Osteocyte (in vitro differentiated cells): Measurements from ENCODE around the gene SOCS7. TPM values are rescaled to one million over a fixed set of nuclear protein-coding genes. Genes with fewer than 3 reads are reported as not detected.
A peak's percentile ranks its signal among the peaks of the same experiment; 100 is the strongest.

ENCODE experiments used
- DNase-seq: peaks from one replicate; pipeline ENCODE4 v3.0.0; 2021; ENCODE audit warnings: mixed read lengths; ENCODE audit not compliant: unreplicated experiment; ENCODE audit errors: extremely low spot score
- H3K27ac Mint-ChIP-seq: one replicate; pipeline ENCODE4 v1.8.0; 2021; ENCODE audit warnings: mild to moderate bottlenecking, mixed read lengths; ENCODE audit not compliant: unreplicated experiment
- H3K27me3 Mint-ChIP-seq: one replicate; pipeline ENCODE4 v1.8.0; 2021; ENCODE audit warnings: mixed read lengths; ENCODE audit not compliant: unreplicated experiment
- H3K36me3 Mint-ChIP-seq: one replicate; pipeline ENCODE4 v1.8.0; 2021; ENCODE audit warnings: mixed read lengths; ENCODE audit not compliant: unreplicated experiment
- H3K4me1 Mint-ChIP-seq: one replicate; pipeline ENCODE4 v1.8.0; 2021; ENCODE audit warnings: mixed read lengths; ENCODE audit not compliant: unreplicated experiment
- H3K4me3 Mint-ChIP-seq: one replicate; pipeline ENCODE4 v1.8.0; 2021; ENCODE audit warnings: mild to moderate bottlenecking, moderate library complexity, mixed read lengths; ENCODE audit not compliant: unreplicated experiment
- H3K9me3 Mint-ChIP-seq: one replicate; pipeline ENCODE4 v1.8.0; 2021; ENCODE audit warnings: mixed read lengths; ENCODE audit not compliant: unreplicated experiment
- total RNA-seq: library from RNA; stranded (reverse); gene quantifications from 2 replicates; pipeline ENCODE4 v1.2.1, GENCODE V29; 2021
- TF ChIP-seq, protein P1 (sequence below): fragments of 200-600 bp; sonication (generic); IDR thresholded peaks from 2 replicates; pipeline ENCODE4 v1.5.0; 2021; ENCODE audit warnings: antibody characterized with exemption, mild to moderate bottlenecking, moderate library complexity

SOCS7 gene
- total RNA-seq, 1 donor from 2014 or later = 19.1 TPM

DNA sequence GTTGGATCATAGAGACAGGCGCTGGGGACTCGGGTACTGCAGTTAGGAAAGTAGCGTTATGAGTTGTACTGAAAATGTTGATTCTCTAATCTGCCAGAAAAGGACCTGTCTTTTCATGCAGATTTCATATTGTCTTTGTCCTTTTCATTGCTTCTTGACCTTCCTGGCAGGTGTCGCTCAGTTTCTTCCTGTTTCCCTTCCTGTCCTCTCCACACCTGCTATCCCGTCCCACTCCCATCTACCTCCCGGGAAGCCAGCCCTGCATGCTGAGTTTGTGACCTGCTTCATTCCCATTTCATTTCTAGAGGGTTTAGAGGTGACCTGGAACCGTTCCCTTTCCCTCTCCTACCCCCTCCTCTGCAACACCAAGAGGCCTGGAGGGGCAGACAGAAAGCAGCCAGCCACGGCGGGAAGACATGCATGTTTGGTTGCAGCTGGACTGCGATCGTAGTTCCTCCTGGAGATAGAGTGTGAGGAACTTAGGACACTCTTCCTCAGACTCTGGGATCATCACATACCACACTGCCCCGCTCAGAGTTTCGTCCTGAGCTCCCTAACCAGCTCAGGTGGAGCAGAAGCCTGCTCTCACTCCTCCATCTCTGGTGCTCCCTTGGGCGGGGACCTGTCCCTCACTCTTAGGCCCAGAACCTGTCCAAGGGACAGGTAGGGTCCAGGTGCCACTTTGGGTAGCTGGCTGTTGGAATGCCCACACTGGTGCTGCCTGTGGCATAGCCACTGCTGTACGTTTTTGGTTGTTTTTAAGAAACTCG is 52.7 kb downstream of the SOCS7 start:
- H3K27me3 Mint-ChIP-seq = no peaks in the 10 kb centered on the region
- H3K36me3 Mint-ChIP-seq = peaks cover 21% of the 10 kb centered on the region
- no peak for DNase-seq
- TF ChIP-seq, protein P1, sequence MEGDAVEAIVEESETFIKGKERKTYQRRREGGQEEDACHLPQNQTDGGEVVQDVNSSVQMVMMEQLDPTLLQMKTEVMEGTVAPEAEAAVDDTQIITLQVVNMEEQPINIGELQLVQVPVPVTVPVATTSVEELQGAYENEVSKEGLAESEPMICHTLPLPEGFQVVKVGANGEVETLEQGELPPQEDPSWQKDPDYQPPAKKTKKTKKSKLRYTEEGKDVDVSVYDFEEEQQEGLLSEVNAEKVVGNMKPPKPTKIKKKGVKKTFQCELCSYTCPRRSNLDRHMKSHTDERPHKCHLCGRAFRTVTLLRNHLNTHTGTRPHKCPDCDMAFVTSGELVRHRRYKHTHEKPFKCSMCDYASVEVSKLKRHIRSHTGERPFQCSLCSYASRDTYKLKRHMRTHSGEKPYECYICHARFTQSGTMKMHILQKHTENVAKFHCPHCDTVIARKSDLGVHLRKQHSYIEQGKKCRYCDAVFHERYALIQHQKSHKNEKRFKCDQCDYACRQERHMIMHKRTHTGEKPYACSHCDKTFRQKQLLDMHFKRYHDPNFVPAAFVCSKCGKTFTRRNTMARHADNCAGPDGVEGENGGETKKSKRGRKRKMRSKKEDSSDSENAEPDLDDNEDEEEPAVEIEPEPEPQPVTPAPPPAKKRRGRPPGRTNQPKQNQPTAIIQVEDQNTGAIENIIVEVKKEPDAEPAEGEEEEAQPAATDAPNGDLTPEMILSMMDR = no peak
- peaks cover 4% of the 10 kb centered on the region for H3K4me1 Mint-ChIP-seq
- H3K9me3 Mint-ChIP-seq = no peaks in the 10 kb centered on the region
- no peak overlapping the region for H3K4me3 Mint-ChIP-seq
- no peak overlapping the region for H3K27ac Mint-ChIP-seq

DNA sequence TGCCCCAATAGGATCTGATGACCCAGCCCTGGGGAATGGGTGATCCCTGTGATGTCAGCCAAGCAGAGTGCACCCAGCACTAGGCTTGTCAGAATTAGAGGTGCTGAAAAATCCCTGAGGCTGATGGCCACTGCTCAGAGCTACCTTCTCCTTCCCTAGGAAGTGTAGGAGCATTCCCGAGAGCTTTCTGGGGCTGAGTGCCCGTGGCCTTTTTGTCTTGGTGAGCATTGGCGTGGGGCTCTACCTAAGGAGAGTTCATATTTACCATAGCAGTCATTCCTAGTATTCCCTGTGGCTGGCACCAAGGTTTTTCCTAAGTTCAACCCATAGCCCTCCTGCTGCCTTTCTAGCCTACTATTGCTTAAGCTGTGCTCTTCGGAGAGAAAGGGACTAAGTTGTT is 54.0 kb downstream of the SOCS7 start:
- Mint-ChIP-seq H3K9me3 (no peaks in the 10 kb centered on the region), H3K36me3 (peaks cover 8% of the 10 kb centered on the region), H3K4me3 (no peak overlapping the region), H3K4me1 (peaks cover 4% of the 10 kb centered on the region), H3K27ac (no peak overlapping the region), H3K27me3 (no peaks in the 10 kb centered on the region)
- DNase-seq = no peak
- TF ChIP-seq, protein P1 = no peak

DNA sequence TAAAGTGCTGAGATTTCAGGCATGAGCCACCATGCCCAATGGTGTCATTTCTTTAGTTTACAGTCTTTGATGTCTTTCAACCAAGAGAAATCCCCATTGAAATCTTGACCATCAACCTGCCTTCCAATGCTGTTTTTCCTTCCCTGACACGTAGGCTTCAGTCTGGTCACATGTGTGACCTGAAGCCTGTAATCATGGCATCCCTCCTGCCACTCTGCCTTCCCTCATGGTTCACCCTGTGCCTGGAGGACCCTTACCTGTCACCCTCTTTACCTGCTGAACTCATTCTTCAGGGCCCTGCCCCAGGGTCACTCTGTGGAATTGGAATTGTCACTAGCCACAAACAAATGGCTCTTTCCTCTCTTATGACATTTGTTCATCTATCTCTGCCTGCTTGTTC is 58.6 kb downstream of the SOCS7 start:
- no peak for DNase-seq
- H3K36me3 Mint-ChIP-seq = no peaks in the 10 kb centered on the region
- H3K27ac Mint-ChIP-seq = no peak overlapping the region
- H3K4me1 Mint-ChIP-seq = peaks cover 11% of the 10 kb centered on the region
- H3K4me3 Mint-ChIP-seq = no peak overlapping the region
- no peaks in the 10 kb centered on the region for H3K27me3 Mint-ChIP-seq
- H3K9me3 Mint-ChIP-seq = no peaks in the 10 kb centered on the region
- TF ChIP-seq, protein P1 = no peak

DNA sequence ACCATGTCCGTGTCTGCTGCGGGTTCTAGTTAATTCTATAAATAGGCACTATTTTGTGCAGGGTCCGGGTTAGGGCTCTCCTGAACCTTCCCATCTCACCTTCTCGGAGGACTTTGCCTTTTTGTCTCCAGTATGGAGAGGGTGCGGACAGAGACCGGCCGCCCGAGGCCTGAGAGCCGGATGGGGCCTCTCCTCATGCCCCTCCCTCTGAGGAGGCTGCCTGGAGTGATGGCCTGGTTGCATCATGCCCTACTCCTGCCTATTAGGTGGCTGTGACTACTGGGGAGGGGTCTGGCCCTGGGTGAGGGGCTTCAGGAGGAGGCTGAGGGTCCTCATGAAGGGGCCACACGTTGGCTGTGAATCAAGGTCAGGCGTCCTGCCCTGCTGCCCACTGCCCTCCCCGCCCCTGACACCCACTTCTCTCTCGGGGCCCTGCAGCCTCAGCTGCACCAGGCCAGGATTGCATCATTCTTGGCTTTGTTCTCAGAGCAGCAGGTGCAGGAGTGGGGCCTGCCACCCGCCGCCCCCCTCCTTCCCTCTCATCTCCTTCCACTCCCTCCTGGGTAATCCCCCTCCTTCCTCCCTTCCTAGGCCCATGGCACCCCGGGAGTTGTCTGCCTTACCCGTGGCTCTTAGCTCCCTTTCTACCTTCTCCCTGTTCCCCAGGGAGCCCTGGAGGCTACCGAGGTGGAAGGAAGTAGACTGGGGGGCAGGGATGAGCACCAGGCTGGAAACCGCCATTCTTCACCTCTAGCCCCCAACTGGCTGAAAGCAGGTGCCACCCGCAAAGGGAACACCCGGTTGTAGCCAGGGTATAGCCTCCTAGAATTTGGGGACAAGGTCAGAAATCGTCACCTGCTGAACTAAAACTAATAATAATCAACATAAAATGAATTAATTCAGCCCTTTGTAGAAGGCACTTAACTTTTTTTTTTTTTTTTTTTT is 63.9 kb downstream of the SOCS7 start:
- H3K4me1 Mint-ChIP-seq = peaks cover 33% of the 10 kb centered on the region
- H3K4me3 Mint-ChIP-seq = peak overlapping the region; percentile 60
- no peak for DNase-seq
- TF ChIP-seq, protein P1 = no peak
- no peaks in the 10 kb centered on the region for H3K9me3 Mint-ChIP-seq
- no peaks in the 10 kb centered on the region for H3K36me3 Mint-ChIP-seq
- H3K27ac Mint-ChIP-seq = peak overlapping the region; percentile 92
- peaks cover 6% of the 10 kb centered on the region for H3K27me3 Mint-ChIP-seq

DNA sequence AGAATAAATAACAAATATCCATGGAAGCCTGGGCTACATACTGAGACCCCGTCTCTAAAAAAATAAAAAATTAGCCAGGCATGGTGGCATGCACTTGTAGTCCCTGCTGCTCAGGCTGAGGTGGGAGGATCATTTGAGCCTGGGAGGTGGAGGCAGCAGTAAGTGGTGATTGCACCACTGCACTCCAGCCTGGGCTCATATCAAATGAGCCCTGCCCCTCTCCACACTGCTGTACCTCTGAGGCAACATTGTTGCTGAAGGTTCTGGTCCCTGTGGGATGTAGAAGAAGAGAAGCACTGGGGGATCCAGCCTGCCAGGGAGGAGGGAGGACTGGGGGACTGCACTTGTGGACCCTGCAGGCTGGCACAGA is 65.2 kb downstream of the SOCS7 start:
- Mint-ChIP-seq H3K4me3 (no peak overlapping the region), H3K27me3 (peaks cover 6% of the 10 kb centered on the region), H3K27ac (no peak overlapping the region), H3K4me1 (peaks cover 45% of the 10 kb centered on the region), H3K9me3 (no peaks in the 10 kb centered on the region), H3K36me3 (no peaks in the 10 kb centered on the region)
- TF ChIP-seq, protein P1 = no peak
- DNase-seq = no peak
